ENCODE data around the gene GAS2.

The GAS2 gene

DNA sequence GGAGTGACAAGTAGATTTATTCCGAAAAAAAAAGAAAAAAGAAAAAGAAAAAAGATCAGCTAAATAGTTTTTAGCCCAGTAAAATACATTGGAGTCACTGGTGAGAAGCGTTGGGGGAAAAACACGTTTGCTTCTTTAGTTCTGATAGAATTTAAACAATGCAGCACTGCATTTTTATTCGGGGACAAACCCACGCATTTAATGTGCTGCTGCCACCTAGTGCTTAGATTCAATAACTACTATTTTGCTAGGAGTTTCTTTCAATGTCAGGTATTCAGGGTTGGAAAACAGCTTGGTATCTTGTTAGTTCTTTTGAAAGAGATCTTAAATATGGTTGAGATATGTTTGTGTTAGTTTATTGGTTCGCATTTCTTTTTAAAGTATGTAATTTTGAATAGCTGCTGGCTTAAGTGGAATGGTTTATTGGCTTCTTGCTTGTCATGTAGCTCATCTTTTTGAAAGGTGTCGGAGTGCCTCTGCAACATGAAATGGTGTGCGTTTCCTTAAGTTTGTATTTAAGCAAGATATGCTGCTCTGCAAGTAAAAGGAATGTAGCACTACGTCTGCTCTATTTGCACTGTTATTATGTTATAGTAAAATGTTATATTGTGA lies 121.2 kb downstream of the GAS2 start:
- DNase-seq (ENCODE audit: low spot score), result peak; percentile 90

DNA sequence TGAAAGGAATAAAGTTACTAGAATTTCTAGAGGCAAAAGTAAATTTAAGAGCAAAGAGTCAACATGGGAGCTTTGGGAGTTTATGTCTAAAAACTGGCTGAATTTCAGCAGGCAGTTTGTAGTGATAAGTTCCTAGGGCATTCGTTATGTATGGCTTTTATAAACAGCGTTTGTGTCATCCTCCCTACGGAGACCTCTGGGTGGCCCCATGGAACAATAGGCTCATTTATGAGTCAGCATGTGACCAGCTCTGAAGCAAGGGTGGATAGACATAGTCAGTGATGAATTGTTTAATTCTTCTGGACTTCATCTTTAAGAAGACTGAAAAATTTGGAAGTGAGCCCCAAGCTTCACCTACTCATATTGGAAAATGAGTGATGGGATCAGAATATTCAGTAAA lies 126.1 kb downstream of the GAS2 start:
- DNase-seq (ENCODE audit: low spot score), result peak; percentile 97

DNA sequence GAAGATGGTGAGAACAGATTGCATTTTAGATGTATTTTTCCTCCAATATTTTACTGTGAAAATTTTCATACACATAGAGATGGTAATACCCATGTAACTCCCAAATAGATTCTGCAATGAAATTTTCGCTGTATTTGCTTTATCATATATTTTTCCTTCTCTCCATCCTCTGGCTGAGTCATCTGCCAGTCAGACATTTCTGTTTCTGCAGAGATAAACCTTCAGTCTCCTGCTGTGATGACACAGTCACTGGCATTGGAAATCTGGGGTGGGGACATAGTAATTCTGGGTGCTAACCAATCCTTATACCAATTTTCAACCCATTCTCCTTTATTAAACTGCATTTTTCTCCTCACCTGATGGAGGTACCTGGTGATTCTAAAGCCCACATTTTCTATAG lies 129.5 kb downstream of the GAS2 start:
- DNase-seq (ENCODE audit: low spot score), result no peak

DNA sequence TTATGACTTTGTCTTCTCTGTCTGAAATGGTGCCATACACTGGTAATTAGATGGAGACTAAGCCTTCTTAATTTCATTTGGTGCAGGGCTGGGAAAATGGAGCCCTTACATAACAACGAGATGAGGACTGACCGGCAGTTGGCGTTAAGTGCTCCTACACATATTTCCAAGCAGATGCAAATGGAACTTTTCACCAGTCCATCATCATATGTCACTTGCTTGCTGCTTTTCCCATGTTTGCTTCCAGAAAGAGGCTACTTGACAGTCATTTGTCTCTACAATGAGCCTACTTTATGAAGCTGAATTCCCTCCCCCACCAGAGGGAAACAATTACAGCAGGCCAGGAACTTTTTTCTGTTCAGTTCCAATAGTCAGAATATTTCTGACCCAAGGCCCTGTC lies 130.6 kb downstream of the GAS2 start:
- peak; percentile 81 for DNase-seq (ENCODE audit: low spot score)

DNA sequence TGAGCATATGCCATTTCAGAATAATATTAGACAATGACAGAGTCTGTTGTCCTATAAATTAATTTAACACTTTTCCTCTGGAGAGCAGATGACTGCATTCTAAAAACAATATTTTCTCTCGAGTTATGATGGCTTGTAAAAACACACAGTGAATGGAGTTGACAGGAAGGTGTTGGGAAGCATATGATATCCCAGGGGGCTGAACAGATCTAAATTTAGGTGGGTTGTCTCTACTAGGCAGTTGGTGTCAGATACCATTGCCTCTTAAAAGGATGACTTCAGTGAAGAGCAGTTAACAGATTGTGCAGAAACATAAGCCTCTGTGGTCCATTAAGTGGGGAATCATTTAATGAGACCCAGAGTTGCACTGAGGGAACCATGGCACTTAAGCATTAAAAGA lies 132.5 kb downstream of the GAS2 start:
- no peak for DNase-seq (ENCODE audit: low spot score)

DNA sequence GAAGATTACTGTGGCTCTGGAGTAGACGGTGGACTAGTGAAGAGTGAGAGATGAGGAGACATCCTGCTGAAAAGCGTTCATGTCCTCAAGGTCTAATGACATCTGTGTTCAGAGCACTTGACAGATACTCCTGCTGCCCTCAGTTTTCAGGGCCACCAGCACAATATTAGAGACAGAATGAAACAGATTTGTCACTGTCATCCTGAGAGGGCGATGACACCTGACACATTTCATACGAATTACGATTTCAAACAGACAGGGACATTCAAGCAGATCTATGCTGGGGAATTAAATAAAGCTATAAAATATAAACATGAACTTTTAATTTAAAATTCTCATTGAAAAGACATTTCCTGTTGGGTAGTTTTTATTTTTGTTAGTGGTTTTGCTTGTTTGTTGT lies 134.1 kb downstream of the GAS2 start:
- DNase-seq (ENCODE audit: low spot score), result no peak

DNA sequence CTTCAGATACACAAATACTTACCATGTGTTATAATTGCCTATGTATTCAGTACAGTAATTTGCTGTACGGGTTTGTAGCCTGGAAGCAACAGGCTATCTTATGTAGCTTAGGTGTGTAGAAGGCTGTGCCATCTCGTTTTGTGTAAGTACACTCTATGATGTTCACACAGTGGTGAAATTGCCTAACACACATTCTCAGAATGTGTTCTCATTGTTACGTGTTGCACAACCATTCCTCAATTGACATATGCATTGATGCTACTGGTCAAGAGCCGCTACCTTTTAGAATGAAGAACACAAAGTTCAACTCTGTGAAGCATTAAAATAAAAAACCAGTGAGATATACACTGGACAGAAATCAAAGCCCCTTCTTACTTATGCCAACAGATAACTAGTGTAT lies 136.4 kb downstream of the GAS2 start:
- no peak for DNase-seq (ENCODE audit: low spot score)

DNA sequence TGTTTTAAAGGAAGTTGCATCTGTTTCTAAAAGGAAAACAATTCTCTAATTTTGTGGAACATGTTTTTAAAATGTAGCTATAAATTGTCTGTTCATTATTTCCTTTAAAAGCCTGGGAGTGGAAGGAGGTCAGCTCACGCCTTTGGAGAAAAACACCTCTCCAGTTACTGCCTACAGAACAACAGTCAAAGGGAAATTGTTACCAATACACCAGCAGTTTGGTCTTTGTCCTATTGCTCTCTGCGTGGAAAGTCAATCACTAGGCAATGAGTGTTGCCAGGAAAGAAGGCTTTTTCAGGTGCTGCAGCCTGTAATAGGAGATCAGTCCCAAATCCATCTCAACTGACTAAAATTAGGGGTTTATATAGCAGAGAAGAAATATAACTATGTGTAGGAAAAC lies 141.0 kb downstream of the GAS2 start:
- no peak for DNase-seq (ENCODE audit: low spot score)

DNA sequence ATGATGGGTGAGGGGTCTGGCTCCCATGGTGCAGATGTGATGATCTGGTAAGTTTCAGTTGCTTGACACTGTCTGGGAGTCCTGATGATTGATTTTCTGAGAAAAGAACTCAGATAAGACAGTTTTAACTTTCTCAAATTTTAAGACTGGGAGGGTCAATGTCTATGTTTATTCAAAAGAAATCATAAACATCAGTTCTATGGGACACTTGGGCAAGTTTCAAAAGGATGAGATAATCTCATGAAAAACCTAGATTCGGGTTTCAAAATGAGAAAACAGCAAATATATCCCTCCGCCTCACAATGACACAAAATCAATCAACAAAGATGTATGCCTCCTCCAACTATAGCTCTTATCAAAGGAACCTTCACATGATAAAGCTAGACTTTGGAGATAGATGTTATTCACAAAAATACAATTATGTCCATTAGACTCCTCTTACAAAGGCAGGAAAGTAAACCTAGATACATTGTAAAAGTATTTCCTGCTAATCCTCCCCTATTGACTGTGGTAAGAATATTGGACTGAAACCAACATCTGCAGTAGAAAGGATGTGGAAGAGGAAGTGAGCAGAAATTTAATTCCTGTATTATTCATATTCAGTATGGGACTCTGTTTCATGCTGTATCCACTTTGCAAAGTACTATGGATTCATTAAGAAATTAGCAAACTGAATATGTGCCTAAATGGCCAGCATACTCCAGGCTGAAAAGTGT lies 141.6 kb downstream of the GAS2 start:
- DNase-seq (ENCODE audit: low spot score), result no peak

DNA sequence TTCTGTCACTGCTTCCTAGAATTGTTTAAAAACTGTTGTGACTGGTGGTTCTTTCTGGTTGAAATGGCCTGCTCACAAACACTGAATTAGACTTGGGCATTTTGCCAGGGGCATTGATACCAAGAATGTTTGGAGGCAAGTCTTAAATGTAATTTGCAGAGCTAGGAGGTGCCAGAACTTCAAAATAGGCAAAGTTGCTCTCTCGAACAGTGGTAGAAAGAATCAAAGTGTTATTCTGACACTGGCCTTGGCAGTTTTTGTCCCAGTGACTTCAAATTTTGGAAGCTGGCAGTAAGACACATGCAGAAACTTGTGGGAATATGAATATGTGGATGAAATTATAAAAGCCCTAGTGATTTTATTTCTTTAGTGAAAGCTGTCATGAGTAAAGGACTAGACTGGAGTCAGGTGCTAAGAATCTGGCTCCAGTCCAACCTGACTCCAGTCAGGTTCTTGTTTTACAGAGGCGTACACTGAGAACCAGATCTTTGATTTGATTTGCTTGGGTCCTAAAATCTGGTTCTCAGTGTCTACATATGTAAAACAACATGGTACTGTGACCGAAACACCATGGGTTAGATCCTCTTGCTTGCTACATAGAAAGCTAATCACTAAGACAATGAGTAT lies 142.3 kb downstream of the GAS2 start:
- DNase-seq (ENCODE audit: low spot score), result no peak

DNA sequence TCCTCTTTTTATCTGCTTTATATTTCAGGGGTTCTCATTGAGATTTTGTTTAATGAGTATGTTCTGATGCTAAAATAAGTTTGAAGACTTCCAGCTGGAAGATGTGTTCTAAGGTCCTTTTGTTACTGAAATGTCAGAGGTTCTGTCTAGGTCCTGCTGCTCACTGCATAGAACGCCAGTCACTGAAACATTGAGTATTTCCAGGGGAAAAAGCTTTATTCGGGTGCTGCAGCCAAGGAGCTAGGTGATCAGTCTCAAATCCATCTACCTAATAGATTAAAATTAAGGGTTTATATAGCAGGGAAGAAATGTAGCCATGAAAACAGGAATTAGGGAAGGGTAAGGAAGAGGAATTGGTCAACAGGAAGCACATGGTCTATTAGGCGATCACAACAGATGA lies 143.5 kb downstream of the GAS2 start:
- DNase-seq (ENCODE audit: low spot score), result no peak

DNA sequence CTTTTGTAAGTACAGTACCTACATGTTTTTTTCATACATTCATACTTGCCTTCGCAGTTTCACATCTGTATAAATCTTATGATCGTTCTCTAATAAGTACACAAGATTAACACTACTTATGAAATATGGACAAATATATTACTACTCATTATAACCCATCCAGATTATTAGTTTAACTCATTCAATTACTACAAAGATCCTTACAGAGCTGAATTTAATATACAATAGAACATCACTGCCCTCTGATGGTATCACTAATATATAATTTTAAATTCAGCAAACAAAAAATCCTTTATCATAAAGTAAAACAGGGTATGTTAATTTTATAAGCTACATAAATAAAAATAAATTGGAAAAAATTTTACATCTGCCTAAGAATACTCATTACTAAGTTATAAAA lies 155.8 kb downstream of the GAS2 start:
- no peak for DNase-seq (ENCODE audit: low spot score)

DNA sequence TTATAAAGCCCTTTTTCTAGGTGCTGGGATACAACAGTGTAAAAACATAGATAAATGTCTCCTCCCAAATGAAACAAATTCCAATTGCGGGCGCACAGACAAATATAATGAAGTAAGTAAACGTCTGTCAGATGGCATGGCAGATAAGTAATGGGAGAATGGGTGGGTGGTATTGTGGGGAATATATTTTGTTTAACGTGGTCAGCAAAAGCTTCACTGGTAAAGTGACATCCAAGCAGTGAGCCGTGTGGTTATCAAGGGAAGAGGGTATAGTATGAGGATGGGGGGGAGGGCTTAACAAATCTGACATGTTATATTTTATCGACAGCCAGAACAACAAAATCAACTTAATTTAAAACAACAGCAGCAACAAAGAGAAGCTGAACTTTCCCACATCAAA lies 162.0 kb downstream of the GAS2 start:
- DNase-seq (ENCODE audit: low spot score), result no peak

DNA sequence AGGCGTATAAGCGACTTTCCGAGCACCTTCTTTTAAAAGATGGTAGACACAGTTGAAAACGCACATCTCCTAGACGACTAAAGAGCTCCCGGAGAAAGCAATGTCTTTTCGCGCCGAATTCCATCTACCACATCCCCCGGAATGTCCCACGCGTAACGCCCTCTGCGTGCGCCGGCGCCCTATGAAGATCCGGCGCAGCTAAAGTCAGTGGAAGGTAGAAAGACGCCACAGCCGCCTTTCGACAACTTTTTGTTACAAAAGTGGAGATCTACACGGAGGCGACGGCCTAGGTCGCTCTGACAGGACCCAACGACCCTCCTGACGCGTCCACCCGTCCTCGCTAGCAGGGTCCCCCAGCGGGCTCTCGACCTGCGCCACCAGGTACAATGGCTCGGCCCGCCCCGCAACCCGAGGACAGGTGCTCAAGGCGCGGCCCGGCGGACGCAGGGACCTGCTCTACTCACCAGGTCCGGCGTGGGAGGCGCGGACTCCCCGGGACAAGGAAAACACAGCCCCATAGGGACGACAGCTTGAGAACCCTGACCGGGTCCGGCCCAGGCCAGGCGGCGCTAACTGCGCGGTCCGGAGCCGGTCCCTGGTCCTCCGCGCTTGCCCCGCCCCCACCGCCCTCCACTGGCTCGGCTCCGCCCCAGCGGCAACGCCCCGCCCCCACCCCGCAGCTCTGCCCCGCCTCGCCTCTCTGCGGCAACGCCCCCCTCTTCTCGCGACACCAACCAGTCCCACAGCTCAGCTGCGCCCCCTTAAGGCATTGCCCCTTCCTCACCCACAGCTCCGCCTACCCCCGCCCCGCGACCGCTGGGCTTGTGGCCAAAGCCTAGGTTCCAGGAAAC lies 163.0 kb downstream of the GAS2 start, which contains the start of gene SVIP:
Gene SVIP, minus strand, starts transcription at position 571 of the 851 bp plus-strand sequence. Its CDS starts 53 bp downstream, at position 518.
- peak; percentile 94 for DNase-seq (ENCODE audit: low spot score)

DNA sequence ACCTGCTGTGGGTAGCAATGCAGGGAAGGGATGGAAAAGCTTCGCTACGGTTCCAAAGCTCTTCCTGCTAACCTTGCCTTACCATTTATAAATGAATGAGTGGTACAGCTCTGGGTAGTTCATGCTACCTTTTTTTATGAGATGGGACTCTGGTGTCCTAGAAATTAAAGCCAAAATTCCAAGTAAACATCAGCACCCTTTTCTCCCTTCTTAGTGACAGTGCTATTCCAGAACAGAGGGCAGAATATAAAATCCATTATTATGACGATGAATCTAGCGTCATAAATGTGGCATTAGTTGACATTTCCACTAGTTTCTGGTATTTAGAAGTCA lies 163.6 kb downstream of the GAS2 start:
- DNase-seq (ENCODE audit: low spot score), result no peak

DNA sequence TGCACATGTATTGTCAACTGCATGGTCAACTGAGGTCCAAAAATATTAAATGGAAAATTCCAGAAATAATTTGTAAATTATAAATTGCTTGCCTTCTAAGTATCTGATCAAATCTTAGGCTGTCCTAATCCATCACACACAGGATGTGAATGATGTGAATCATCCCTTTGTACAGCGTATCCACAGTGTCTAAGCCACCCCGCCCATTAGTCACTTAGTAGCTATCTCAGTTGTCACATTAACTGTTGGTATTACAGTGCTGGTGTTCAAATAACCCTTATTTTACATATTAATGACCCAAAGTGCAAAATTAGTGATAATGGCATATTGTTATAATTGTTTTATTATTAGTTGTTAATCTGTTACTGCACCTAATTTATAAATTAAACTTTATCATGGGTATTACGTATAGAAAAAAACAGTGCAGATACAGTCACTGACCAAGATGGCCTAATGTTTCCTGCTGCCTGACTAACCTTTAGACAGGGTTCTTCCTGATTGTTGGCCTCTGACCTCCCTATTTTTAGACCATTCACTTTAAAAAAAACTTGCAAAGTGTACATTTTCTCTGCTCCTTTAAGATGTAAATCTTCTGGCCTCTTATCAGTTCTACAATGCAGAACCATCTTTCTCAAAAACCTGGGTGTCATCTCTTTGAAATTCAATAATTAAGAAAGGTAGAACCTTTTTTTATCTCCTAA lies 166.1 kb downstream of the GAS2 start:
- peak; percentile 52 for DNase-seq (ENCODE audit: low spot score)

DNA sequence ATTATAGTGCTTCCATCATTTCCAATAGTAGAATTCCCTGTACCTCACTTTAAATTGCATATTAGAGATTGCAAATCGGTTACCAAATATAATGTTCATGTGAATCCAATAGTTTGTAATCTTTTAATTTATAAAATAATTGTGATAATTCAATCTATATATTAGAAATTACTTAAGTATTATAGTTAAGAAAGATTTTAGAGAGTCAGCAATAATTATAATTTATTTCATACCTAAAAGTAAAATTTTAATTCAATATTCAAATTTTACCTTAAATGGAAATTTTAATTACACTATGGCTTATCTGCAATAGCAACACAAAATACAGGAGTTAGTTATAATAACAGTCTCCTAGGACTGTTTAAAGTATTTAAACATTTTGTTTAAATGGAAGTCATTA lies 180.3 kb downstream of the GAS2 start:
- no peak for DNase-seq (ENCODE audit: low spot score)

DNA sequence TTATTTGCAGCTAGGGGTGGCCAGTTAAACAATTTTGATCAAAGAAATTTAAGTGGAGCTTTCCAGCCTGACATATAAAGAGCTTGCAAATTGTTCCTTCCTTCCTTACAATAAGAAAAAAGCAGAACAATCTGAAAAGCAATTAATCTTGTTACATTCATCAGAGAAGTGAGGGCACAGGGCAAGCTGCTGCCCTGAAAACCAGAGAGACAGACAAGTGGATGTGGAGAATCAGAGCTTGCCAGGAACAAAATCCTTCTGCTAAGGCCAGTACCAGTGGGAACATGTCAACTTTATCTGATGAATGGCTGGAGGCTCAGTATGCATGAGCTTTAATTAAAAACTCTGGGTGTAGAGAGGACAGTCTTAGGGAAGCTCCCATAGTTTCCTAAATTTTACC lies 185.1 kb downstream of the GAS2 start:
- no peak for DNase-seq (ENCODE audit: low spot score)

DNA sequence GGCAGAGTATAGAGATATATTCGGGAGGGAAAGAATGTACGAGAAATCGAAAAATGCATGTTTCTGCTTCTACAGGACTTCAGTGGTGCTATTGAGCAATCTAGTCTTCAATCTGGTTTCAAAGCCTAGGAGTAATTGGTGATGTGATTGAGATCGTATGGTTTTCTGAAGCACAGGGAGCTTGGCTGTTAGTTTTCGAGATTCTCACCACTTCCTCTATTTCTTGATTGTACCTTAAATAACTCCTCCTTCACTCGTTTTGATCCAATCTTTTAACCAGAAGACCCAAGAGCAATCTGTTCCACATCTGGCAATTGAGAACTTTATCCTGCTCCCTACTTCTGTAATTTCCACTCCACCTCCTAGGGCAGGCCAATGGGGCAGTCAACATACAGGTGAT lies 193.3 kb downstream of the GAS2 start:
- no peak for DNase-seq (ENCODE audit: low spot score)

DNA sequence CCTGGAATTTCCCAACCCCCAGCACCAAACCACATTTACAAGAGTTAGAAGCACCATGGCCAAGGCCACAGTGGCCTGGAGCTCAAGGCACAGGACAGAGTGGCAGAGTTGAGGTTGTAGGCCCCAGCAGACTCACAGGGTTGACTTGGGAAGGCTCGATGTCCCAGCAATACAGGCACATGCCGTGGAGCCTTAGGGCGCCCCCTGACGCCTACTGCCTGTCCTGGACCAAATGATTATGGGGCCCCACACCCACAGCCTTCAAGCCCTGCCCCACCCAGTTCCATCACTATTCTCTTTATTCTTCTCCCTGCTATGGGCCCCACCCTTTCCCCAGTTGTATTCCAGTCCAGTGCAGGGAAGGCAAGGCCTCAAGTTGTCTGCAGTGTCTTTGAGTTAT lies 193.8 kb downstream of the GAS2 start, which contains the start of gene CCDC179:
Gene CCDC179, minus strand, starts transcription at position 234 of the 400 bp plus-strand sequence. Its CDS starts 53 bp downstream, at position 181.
- DNase-seq (ENCODE audit: low spot score), result no peak
